ENCODE results near the gene IGLL5.
"Not testable (repeated sequence)": the region's sequence is repeated elsewhere in the genome, so short reads cannot be mapped to it uniquely, and the experiment has no call there.

The IGLL5 gene

GRCh38 chr22:22900527-22901205 lies 13.1 kb downstream of the IGLL5 start:
- DNase-seq (ENCODE audit: low spot score) = not testable (repeated sequence)

GRCh38 chr22:22901578-22902218 lies 14.1 kb downstream of the IGLL5 start:
- DNase-seq (ENCODE audit: low spot score) = peak; percentile 6

GRCh38 chr22:22902247-22903001 lies 14.8 kb downstream of the IGLL5 start:
- DNase-seq (ENCODE audit: low spot score) = no peak

- no peak for DNase-seq (ENCODE audit: low spot score)
These were observed 15.8 kb downstream of the IGLL5 start for GRCh38 chr22:22903355-22903777.

GRCh38 chr22:22903781-22904192 lies 16.2 kb downstream of the IGLL5 start:
- DNase-seq (ENCODE audit: low spot score) = not testable (repeated sequence)

GRCh38 chr22:22904736-22905135 lies 17.1 kb downstream of the IGLL5 start:
- DNase-seq (ENCODE audit: low spot score) = not testable (repeated sequence)

GRCh38 chr22:22906391-22906790 lies 18.8 kb downstream of the IGLL5 start:
- DNase-seq (ENCODE audit: low spot score) = not testable (repeated sequence)

GRCh38 chr22:22906907-22907550 lies 19.4 kb downstream of the IGLL5 start:
- no peak for DNase-seq (ENCODE audit: low spot score)

GRCh38 chr22:22907551-22908494 lies 20.2 kb downstream of the IGLL5 start:
- DNase-seq (ENCODE audit: low spot score) = no peak

GRCh38 chr22:22908495-22908861 lies 20.9 kb downstream of the IGLL5 start:
- DNase-seq (ENCODE audit: low spot score) = no peak

- no peak for DNase-seq (ENCODE audit: low spot score)
These were observed 21.5 kb downstream of the IGLL5 start for GRCh38 chr22:22908941-22909604.

- DNase-seq (ENCODE audit: low spot score) = no peak
These were observed 22.1 kb downstream of the IGLL5 start for GRCh38 chr22:22909605-22910271.

GRCh38 chr22:22910272-22911240 lies 22.9 kb downstream of the IGLL5 start:
- DNase-seq (ENCODE audit: low spot score) = no peak

GRCh38 chr22:22911327-22912134 lies 23.9 kb downstream of the IGLL5 start:
- DNase-seq (ENCODE audit: low spot score) = no peak

- no peak for DNase-seq (ENCODE audit: low spot score)
These were observed 24.7 kb downstream of the IGLL5 start for GRCh38 chr22:22912135-22912987.

- no peak for DNase-seq (ENCODE audit: low spot score)
These were observed 25.3 kb downstream of the IGLL5 start for GRCh38 chr22:22912988-22913253.

GRCh38 chr22:22913989-22914388 lies 26.4 kb downstream of the IGLL5 start:
- DNase-seq (ENCODE audit: low spot score) = no peak

All from hematopoietic multipotent progenitor cell treated with erythropoietin and hydrocortisone succinate and interleukin-3 and kit ligand, for 17 days (in vitro differentiated cells).